ENCODE results near the gene WASL. TPM values are rescaled to one million over a fixed set of nuclear protein-coding genes. Genes with fewer than 3 reads are reported as not detected.

Gene WASL
- total RNA-seq, 1 experiment from 2014 or later, result 34.4 TPM

GRCh38 chr7:123710683-123711082 is 38.1 kb downstream of the WASL start:
- ATAC-seq, result no peak
- Mint-ChIP-seq H3K27ac (no peak overlapping the region; the same call in 1 of the 2 replicates), H3K4me1 (peaks cover 28% of the 10 kb centered on the region)

GRCh38 chr7:123709525-123709924 is 39.3 kb downstream of the WASL start:
- H3K27ac Mint-ChIP-seq, result peak overlapping the region; percentile 39; the same call in 1 of the 2 replicates
- peaks cover 23% of the 10 kb centered on the region for H3K36me3 Mint-ChIP-seq
- no peaks in the 10 kb centered on the region for H3K27me3 Mint-ChIP-seq (ENCODE audit: low read depth)
- ATAC-seq (no peak), DNase-seq (ENCODE audit: low spot score) (no peak)
- CTCF ChIA-PET, result interaction anchor here (1.0 to 1.7 kb wide), 2 partner anchors 8 to 27 kb away, joined by 3 to 6 read pairs; no protein-coding TSS in a partner anchor
- H3K4me1 Mint-ChIP-seq, result peaks cover 25% of the 10 kb centered on the region
- H3K4me3 Mint-ChIP-seq, result no peak overlapping the region
- no peaks in the 10 kb centered on the region for H3K9me3 Mint-ChIP-seq
- POLR2A ChIA-PET, result no interaction called here
- no peak for TF ChIP-seq GTF2I (CRISPR knock-in tag; conservative IDR thresholded peaks at IDR 0.05)
- no peak for TF ChIP-seq ATF1 (CRISPR knock-in tag; IDR thresholded peaks at IDR 0.05)
- TF ChIP-seq RELA (CRISPR knock-in tag; IDR thresholded peaks at IDR 0.05; ENCODE audit: borderline replicate concordance), result no peak
- TF ChIP-seq, protein P1, sequence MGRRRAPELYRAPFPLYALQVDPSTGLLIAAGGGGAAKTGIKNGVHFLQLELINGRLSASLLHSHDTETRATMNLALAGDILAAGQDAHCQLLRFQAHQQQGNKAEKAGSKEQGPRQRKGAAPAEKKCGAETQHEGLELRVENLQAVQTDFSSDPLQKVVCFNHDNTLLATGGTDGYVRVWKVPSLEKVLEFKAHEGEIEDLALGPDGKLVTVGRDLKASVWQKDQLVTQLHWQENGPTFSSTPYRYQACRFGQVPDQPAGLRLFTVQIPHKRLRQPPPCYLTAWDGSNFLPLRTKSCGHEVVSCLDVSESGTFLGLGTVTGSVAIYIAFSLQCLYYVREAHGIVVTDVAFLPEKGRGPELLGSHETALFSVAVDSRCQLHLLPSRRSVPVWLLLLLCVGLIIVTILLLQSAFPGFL (CRISPR knock-in tag; IDR thresholded peaks at IDR 0.05; ENCODE audit: borderline replicate concordance), result no peak
- TF ChIP-seq TP53 (CRISPR knock-in tag; IDR thresholded peaks at IDR 0.05), result no peak
- TF ChIP-seq, protein P2, sequence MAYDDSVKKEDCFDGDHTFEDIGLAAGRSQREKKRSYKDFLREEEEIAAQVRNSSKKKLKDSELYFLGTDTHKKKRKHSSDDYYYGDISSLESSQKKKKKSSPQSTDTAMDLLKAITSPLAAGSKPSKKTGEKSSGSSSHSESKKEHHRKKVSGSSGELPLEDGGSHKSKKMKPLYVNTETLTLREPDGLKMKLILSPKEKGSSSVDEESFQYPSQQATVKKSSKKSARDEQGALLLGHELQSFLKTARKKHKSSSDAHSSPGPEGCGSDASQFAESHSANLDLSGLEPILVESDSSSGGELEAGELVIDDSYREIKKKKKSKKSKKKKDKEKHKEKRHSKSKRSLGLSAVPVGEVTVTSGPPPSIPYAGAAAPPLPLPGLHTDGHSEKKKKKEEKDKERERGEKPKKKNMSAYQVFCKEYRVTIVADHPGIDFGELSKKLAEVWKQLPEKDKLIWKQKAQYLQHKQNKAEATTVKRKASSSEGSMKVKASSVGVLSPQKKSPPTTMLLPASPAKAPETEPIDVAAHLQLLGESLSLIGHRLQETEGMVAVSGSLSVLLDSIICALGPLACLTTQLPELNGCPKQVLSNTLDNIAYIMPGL (CRISPR knock-in tag; IDR thresholded peaks at IDR 0.05), result no peak
- TF ChIP-seq SMAD4 (CRISPR knock-in tag; IDR thresholded peaks at IDR 0.05), result no peak
- TF ChIP-seq, protein P3, sequence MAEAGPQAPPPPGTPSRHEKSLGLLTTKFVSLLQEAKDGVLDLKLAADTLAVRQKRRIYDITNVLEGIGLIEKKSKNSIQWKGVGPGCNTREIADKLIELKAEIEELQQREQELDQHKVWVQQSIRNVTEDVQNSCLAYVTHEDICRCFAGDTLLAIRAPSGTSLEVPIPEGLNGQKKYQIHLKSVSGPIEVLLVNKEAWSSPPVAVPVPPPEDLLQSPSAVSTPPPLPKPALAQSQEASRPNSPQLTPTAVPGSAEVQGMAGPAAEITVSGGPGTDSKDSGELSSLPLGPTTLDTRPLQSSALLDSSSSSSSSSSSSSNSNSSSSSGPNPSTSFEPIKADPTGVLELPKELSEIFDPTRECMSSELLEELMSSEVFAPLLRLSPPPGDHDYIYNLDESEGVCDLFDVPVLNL (CRISPR knock-in tag; IDR thresholded peaks at IDR 0.05; ENCODE audit: borderline replicate concordance, low read depth), result no peak
- TF ChIP-seq CTCF (IDR thresholded peaks at IDR 0.05), result no peak

More at GRCh38 chr7:123710683-123711082, 38.1 kb downstream of the WASL start:
- H3K27me3 Mint-ChIP-seq (ENCODE audit: low read depth), result no peaks in the 10 kb centered on the region
- no peaks in the 10 kb centered on the region for H3K9me3 Mint-ChIP-seq
- ChIA-PET CTCF (interaction anchor here (1.7 kb wide), 1 partner anchor 9 kb away, joined by 6 read pairs; no protein-coding TSS in a partner anchor), POLR2A (no interaction called here)
- no peak for TF ChIP-seq SMAD4 (CRISPR knock-in tag; IDR thresholded peaks at IDR 0.05)
- no peak for TF ChIP-seq ATF6 (CRISPR knock-in tag; IDR thresholded peaks at IDR 0.05)
- TF ChIP-seq ZNF232 (CRISPR knock-in tag; IDR thresholded peaks at IDR 0.05), result no peak
- TF ChIP-seq ZSCAN18 (CRISPR knock-in tag; IDR thresholded peaks at IDR 0.05), result no peak
- TF ChIP-seq, protein P1 (CRISPR knock-in tag; IDR thresholded peaks at IDR 0.05; ENCODE audit: borderline replicate concordance), result no peak
- TF ChIP-seq, protein P4, sequence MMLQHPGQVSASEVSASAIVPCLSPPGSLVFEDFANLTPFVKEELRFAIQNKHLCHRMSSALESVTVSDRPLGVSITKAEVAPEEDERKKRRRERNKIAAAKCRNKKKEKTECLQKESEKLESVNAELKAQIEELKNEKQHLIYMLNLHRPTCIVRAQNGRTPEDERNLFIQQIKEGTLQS (CRISPR knock-in tag; conservative IDR thresholded peaks at IDR 0.05), result no peak
- TF ChIP-seq NFYB (CRISPR knock-in tag; conservative IDR thresholded peaks at IDR 0.05; ENCODE audit: low read depth), result no peak
- no peak for TF ChIP-seq ZBTB21 (CRISPR knock-in tag; IDR thresholded peaks at IDR 0.05; ENCODE audit: borderline replicate concordance)
- TF ChIP-seq RORB (CRISPR knock-in tag; IDR thresholded peaks at IDR 0.05), result no peak
- TF ChIP-seq ETV6 (CRISPR knock-in tag; IDR thresholded peaks at IDR 0.05), result no peak
- TF ChIP-seq TP53 (CRISPR knock-in tag; IDR thresholded peaks at IDR 0.05), result no peak
- no peak for TF ChIP-seq GTF2I (CRISPR knock-in tag; conservative IDR thresholded peaks at IDR 0.05)
- TF ChIP-seq, protein P5, sequence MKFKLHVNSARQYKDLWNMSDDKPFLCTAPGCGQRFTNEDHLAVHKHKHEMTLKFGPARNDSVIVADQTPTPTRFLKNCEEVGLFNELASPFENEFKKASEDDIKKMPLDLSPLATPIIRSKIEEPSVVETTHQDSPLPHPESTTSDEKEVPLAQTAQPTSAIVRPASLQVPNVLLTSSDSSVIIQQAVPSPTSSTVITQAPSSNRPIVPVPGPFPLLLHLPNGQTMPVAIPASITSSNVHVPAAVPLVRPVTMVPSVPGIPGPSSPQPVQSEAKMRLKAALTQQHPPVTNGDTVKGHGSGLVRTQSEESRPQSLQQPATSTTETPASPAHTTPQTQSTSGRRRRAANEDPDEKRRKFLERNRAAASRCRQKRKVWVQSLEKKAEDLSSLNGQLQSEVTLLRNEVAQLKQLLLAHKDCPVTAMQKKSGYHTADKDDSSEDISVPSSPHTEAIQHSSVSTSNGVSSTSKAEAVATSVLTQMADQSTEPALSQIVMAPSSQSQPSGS (CRISPR knock-in tag; IDR thresholded peaks at IDR 0.05; ENCODE audit: borderline replicate concordance, low read depth), result no peak
- H3K4me3 Mint-ChIP-seq, result no peak overlapping the region
- DNase-seq (ENCODE audit: low spot score), result no peak
- H3K36me3 Mint-ChIP-seq, result peaks cover 18% of the 10 kb centered on the region
